AG09309 (cell line): ENCODE results near the gene NUDT14.

Source experiments
- DNase-seq: peaks from one replicate; pipeline ENCODE4 v3.0.0-alpha.2; 2010; ENCODE audit warnings: low read depth
- H3K4me3 ChIP-seq: 2 replicates; pipeline ENCODE4 v1.5.1; 2011; ENCODE audit warnings: mild to moderate bottlenecking, low read depth, low read length, moderate library complexity; ENCODE audit not compliant: control insufficient read depth
- CTCF ChIP-seq: IDR thresholded peaks from 2 replicates; pipeline ENCODE4 v1.5.1; 2011; ENCODE audit warnings: mild to moderate bottlenecking, low read depth, low read length, inconsistent platforms; ENCODE audit not compliant: insufficient read depth, control insufficient read depth; ENCODE audit errors: missing control alignments

The NUDT14 gene

GRCh38 chr14:105204931-105205672 lies 24.0 kb upstream of the NUDT14 start:
- no peak overlapping the region for H3K4me3 ChIP-seq
- no peak for TF ChIP-seq CTCF

DNA sequence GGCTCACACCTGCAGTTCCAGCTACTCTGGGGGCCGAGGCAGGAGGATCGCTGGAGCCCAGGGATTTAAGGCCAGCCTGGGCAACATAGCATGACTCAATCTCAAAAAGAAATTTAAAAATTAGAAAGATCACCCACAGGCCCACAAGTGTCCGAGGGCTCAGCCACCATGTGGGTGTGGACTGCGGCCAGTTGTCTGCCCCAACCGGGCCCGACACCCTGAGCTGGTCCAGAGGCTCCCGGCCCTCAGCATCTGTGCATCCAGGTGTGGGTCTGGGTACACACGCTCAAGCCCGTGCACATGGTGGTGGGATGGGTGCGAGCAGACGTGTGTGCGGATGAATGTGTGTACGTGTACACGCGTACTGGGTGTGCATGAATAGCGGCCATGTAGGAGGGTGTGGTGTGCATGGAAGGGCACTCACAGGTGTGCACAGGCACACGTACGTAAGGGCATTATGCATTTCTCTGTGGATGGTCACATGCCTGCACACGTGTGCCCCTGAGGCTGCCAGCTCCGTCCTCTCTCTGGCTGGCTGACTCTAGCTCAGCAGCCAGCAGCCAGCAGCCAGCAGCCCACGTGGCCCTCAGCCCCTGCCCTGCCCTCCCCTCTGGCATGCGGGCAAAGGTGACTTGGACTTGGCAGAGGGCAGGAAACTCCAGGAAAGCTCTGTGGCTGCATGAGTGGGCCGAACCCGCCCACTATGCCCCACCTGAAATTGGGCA lies 23.3 kb upstream of the NUDT14 start:
- no peak for DNase-seq
- no peak for TF ChIP-seq CTCF
- H3K4me3 ChIP-seq: no peak overlapping the region

More at GRCh38 chr14:105204931-105205672, 24.0 kb upstream of the NUDT14 start:
- DNase-seq: no peak

- no peak overlapping the region for H3K4me3 ChIP-seq
- TF ChIP-seq CTCF: no peak
- no peak for DNase-seq
These were observed 22.6 kb upstream of the NUDT14 start for GRCh38 chr14:105203701-105204100.

- DNase-seq: no peak
- no peak overlapping the region for H3K4me3 ChIP-seq
- TF ChIP-seq CTCF: peak; percentile 90
These were observed 22.0 kb upstream of the NUDT14 start for GRCh38 chr14:105203057-105203531.

DNA sequence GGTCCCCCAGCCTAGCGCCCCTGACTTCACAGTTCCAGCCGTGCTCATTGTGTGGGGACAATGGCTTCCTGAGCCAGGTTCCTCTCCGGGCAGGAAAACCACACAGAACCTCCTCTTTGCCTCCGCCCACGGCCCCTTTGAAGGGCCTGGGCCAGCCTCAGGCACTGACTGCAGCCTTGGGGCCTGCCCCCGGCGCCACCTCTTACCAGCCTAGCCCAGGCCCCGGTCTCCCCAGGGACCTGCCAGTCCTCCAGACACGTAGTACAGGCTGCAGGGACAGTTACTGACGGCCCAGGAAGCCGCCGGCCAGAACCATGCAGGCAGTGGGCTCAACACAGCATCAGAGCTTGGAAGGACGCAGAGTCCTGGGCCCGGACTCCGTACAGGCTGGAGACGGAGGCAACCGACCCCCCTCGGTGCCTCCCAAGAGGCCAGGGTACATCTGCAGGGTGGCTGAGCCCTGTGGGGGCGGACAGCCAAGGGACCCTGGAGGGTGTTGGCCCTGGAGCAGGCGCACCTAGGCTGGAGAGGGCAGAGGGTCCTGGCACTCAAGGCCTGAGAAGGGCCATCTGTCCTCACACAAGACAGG lies 20.9 kb upstream of the NUDT14 start:
- no peak overlapping the region for H3K4me3 ChIP-seq
- DNase-seq: no peak
- no peak for TF ChIP-seq CTCF

DNA sequence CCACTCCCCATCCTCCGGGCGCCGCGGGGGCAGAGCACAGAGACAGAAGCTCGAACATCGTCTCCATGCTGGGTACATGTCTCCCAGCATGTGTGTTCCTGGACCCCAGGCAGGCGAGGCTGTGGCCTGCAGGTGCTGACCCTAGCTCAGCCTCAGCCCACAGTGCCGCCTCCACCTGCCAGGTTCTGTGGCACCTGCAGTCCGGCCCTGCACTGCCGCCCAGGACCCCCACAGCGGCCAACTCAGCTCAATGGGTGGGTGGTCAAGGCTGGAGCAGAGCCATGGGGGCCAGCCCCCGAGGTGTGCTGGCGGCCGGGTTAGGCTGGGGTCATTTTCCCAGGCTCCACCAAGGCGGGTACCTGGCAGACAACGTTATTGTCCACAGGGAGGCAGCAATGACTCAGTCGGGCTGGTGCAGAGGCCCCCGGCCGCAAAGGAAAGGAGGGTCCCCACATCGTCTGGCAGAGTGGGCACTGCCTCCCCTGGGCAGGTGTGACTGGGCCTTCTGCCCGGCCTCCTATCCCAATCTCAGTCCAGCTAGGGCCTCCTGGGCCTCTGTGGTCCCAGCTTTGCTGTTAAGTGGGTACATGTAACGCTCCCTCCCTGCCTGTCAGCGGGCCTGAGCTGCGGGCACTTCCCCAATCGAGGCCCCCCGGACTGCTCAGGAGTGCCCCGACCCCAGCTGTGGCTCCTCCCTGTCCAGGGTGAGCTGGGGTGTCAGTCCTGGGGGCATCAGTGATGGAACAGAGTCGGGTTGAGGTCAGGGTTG lies 20.2 kb upstream of the NUDT14 start:
- H3K4me3 ChIP-seq: no peak overlapping the region
- DNase-seq: no peak
- TF ChIP-seq CTCF: no peak
